ENCODE measurements around the gene ITPRID2. TPM values are rescaled to one million over a fixed set of nuclear protein-coding genes. Genes with fewer than 3 reads are reported as not detected.

Gene ITPRID2
- total and polyA plus RNA-seq, 2 experiments from 2014 or later: 15.9 to 66.5 TPM

DNA sequence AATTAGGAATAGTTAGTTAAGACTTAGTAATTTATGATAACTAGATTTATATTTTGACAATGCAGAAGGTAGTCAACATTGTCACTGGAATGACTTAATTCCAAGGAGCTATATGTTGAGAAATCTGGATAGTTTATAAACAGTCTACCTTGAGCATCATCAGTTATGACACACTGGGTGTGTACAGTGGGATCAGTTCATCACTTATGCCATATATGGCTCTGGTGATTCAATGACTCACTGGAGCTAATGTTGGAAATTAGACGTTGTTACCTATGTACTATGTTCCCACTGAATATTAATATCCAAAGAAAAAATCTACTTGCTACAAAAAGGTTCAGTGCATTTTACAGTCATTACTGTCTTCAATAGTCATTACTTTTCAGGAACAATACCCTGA is 34.0 kb upstream of the ITPRID2 start:
- H3K9me3 ChIP-seq (ENCODE audit: low read depth): no peaks in the 10 kb centered on the region
- no peak overlapping the region for H3K27ac ChIP-seq
- no peak for DNase-seq (ENCODE audit: low read depth in 1 of 2, low spot score in 1 of 2)
- TF ChIP-seq CTCF (IDR thresholded peaks at IDR 0.05; ENCODE audit: low read depth, low read length): no peak
- H3K27me3 ChIP-seq: peaks cover 18% of the 10 kb centered on the region
- no peaks in the 10 kb centered on the region for H3K36me3 ChIP-seq
- no peak overlapping the region for H3K4me3 ChIP-seq
- H3K4me1 ChIP-seq (ENCODE audit: low read depth): peaks cover 11% of the 10 kb centered on the region

DNA sequence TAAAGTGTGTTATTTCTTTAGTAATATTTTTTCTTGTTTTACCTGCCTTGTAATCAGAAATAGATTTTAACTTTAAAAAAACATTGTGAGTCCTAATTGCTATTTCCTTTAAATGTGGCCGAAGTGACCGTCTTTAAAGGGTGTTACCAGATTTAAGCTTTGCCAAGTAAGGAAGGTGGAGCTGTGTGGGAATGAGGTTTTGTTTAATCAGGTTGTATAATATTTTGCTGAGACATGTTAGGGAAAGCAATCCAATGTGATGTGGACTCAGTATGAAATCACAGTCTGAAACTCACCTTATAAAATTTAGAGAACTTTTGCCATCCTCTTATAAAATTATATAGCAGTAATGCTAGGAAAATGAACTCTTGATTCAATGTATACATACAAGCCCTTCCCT is 32.9 kb upstream of the ITPRID2 start:
- Histone ChIP-seq H3K36me3 (no peaks in the 10 kb centered on the region), H3K27me3 (peaks cover 18% of the 10 kb centered on the region), H3K9me3 (ENCODE audit: low read depth) (no peaks in the 10 kb centered on the region), H3K4me1 (ENCODE audit: low read depth) (peaks cover 10% of the 10 kb centered on the region), H3K27ac (no peak overlapping the region), H3K4me3 (no peak overlapping the region)
- TF ChIP-seq CTCF (IDR thresholded peaks at IDR 0.05; ENCODE audit: low read depth, low read length): no peak
- no peak for DNase-seq (ENCODE audit: low read depth in 1 of 2, low spot score in 1 of 2)

GRCh38 chr2:181859123-181859522 is 32.4 kb upstream of the ITPRID2 start:
- peaks cover 5% of the 10 kb centered on the region for H3K4me1 ChIP-seq (ENCODE audit: low read depth)
- DNase-seq (ENCODE audit: low read depth in 1 of 2, low spot score in 1 of 2): no peak
- no peak overlapping the region for H3K4me3 ChIP-seq
- H3K27me3 ChIP-seq: peaks cover 18% of the 10 kb centered on the region
- no peaks in the 10 kb centered on the region for H3K36me3 ChIP-seq
- H3K27ac ChIP-seq: no peak overlapping the region
- H3K9me3 ChIP-seq (ENCODE audit: low read depth): no peaks in the 10 kb centered on the region
- TF ChIP-seq CTCF (IDR thresholded peaks at IDR 0.05; ENCODE audit: low read depth, low read length): no peak

DNA sequence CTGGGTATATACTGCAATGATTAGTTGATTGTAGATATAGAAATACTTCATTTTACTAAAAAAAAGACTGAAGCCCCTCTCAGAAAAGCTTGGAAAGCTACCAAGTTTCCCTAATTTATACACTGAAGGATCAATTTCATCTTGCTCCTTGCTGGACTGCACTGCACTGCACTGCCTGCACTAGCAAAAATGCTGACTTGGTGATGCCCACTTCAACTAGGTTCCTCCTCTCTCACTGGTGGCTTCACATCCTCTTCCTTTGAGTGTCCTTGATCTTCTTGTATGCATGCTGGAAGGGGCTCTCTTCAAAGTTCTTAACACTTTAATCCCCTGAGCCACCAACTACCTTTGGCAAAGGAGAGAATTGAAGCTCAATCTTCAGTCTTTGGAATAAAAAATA is 31.7 kb upstream of the ITPRID2 start:
- no peaks in the 10 kb centered on the region for H3K36me3 ChIP-seq
- TF ChIP-seq CTCF (IDR thresholded peaks at IDR 0.05; ENCODE audit: low read depth, low read length): no peak
- no peak overlapping the region for H3K4me3 ChIP-seq
- H3K4me1 ChIP-seq (ENCODE audit: low read depth): no peaks in the 10 kb centered on the region
- peaks cover 18% of the 10 kb centered on the region for H3K27me3 ChIP-seq
- H3K9me3 ChIP-seq (ENCODE audit: low read depth): no peaks in the 10 kb centered on the region
- no peak overlapping the region for H3K27ac ChIP-seq
- DNase-seq (ENCODE audit: low read depth in 1 of 2, low spot score in 1 of 2): no peak

DNA sequence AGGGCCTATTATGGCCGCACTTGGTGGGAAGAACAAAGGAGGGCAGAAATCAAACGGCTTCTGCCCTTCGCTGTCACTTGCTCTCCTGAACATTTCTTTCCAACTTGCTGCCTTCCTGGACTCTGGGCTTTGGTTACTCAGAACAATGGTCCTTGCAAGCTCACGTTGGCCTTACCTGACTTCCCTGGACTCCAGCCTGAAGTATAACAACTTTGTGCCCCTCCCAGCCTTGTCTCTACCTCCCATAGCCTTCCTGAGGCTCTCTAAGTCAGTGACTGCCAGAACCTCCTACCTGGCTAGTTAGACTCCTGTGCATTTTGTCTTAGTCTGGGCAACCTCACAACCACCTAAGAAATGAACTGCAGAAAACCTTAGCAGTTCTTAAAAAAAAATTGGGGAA is 30.2 kb upstream of the ITPRID2 start:
- DNase-seq (ENCODE audit: low read depth in 1 of 2, low spot score in 1 of 2): no peak
- H3K4me1 ChIP-seq (ENCODE audit: low read depth): no peaks in the 10 kb centered on the region
- no peak overlapping the region for H3K4me3 ChIP-seq
- H3K36me3 ChIP-seq: no peaks in the 10 kb centered on the region
- no peaks in the 10 kb centered on the region for H3K9me3 ChIP-seq (ENCODE audit: low read depth)
- TF ChIP-seq CTCF (IDR thresholded peaks at IDR 0.05; ENCODE audit: low read depth, low read length): no peak
- H3K27me3 ChIP-seq: peaks cover 13% of the 10 kb centered on the region
- H3K27ac ChIP-seq: no peak overlapping the region

Measured in cardiac muscle cell (in vitro differentiated cells and primary cell).